ENCODE data around the gene CD48.

CD48 gene

GRCh38 chr1:160637065-160637464 lies 74.6 kb downstream of the CD48 start:
- H3K4me3 ChIP-seq (ENCODE audit: low read depth in 1 of 2, low read length in 2 of 2): no peak overlapping the region
- no peaks in the 10 kb centered on the region for H3K36me3 ChIP-seq (ENCODE audit: control insufficient read depth in 1 of 2, insufficient read depth in 2 of 2, low read length in 2 of 2)
- H3K4me1 ChIP-seq (ENCODE audit: control insufficient read depth in 1 of 2, insufficient read depth in 2 of 2, low read length in 2 of 2): no peaks in the 10 kb centered on the region
- no peaks in the 10 kb centered on the region for H3K9me3 ChIP-seq (ENCODE audit: control insufficient read depth in 1 of 2, low read length in 2 of 2)
- H3K27ac ChIP-seq (ENCODE audit: low read length): no peak overlapping the region
- H3K27me3 ChIP-seq (ENCODE audit: low read depth, low read length): no peaks in the 10 kb centered on the region

- no peaks in the 10 kb centered on the region for H3K4me1 ChIP-seq (ENCODE audit: control insufficient read depth in 1 of 2, insufficient read depth in 2 of 2, low read length in 2 of 2)
- H3K36me3 ChIP-seq (ENCODE audit: control insufficient read depth in 1 of 2, insufficient read depth in 2 of 2, low read length in 2 of 2): no peaks in the 10 kb centered on the region
- H3K27ac ChIP-seq (ENCODE audit: low read length): no peak overlapping the region
- no peak overlapping the region for H3K4me3 ChIP-seq (ENCODE audit: low read depth in 1 of 2, low read length in 2 of 2)
- H3K9me3 ChIP-seq (ENCODE audit: control insufficient read depth in 1 of 2, low read length in 2 of 2): no peaks in the 10 kb centered on the region
- H3K27me3 ChIP-seq (ENCODE audit: low read depth, low read length): no peaks in the 10 kb centered on the region
Observed at GRCh38 chr1:160636547-160636946, 75.1 kb downstream of the CD48 start.

- Histone ChIP-seq H3K27ac (ENCODE audit: low read length) (no peak overlapping the region), H3K27me3 (ENCODE audit: low read depth, low read length) (no peaks in the 10 kb centered on the region), H3K4me3 (ENCODE audit: low read depth in 1 of 2, low read length in 2 of 2) (no peak overlapping the region), H3K36me3 (ENCODE audit: control insufficient read depth in 1 of 2, insufficient read depth in 2 of 2, low read length in 2 of 2) (no peaks in the 10 kb centered on the region), H3K4me1 (ENCODE audit: control insufficient read depth in 1 of 2, insufficient read depth in 2 of 2, low read length in 2 of 2) (no peaks in the 10 kb centered on the region), H3K9me3 (ENCODE audit: control insufficient read depth in 1 of 2, low read length in 2 of 2) (no peaks in the 10 kb centered on the region)
Observed at GRCh38 chr1:160636076-160636475, 75.5 kb downstream of the CD48 start.

GRCh38 chr1:160634543-160635491 lies 76.8 kb downstream of the CD48 start:
- no peak overlapping the region for H3K27ac ChIP-seq (ENCODE audit: low read length)
- H3K4me3 ChIP-seq (ENCODE audit: low read depth in 1 of 2, low read length in 2 of 2): no peak overlapping the region
- no peaks in the 10 kb centered on the region for H3K36me3 ChIP-seq (ENCODE audit: control insufficient read depth in 1 of 2, insufficient read depth in 2 of 2, low read length in 2 of 2)
- no peaks in the 10 kb centered on the region for H3K27me3 ChIP-seq (ENCODE audit: low read depth, low read length)
- H3K9me3 ChIP-seq (ENCODE audit: control insufficient read depth in 1 of 2, low read length in 2 of 2): no peaks in the 10 kb centered on the region
- H3K4me1 ChIP-seq (ENCODE audit: control insufficient read depth in 1 of 2, insufficient read depth in 2 of 2, low read length in 2 of 2): no peaks in the 10 kb centered on the region

- Histone ChIP-seq H3K36me3 (ENCODE audit: control insufficient read depth in 1 of 2, insufficient read depth in 2 of 2, low read length in 2 of 2) (no peaks in the 10 kb centered on the region), H3K4me3 (ENCODE audit: low read depth in 1 of 2, low read length in 2 of 2) (no peak overlapping the region), H3K9me3 (ENCODE audit: control insufficient read depth in 1 of 2, low read length in 2 of 2) (no peaks in the 10 kb centered on the region), H3K4me1 (ENCODE audit: control insufficient read depth in 1 of 2, insufficient read depth in 2 of 2, low read length in 2 of 2) (no peaks in the 10 kb centered on the region), H3K27ac (ENCODE audit: low read length) (no peak overlapping the region), H3K27me3 (ENCODE audit: low read depth, low read length) (no peaks in the 10 kb centered on the region)
Observed at GRCh38 chr1:160633330-160633903, 78.2 kb downstream of the CD48 start.

- Histone ChIP-seq H3K9me3 (ENCODE audit: control insufficient read depth in 1 of 2, low read length in 2 of 2) (no peaks in the 10 kb centered on the region), H3K27ac (ENCODE audit: low read length) (no peak overlapping the region), H3K36me3 (ENCODE audit: control insufficient read depth in 1 of 2, insufficient read depth in 2 of 2, low read length in 2 of 2) (no peaks in the 10 kb centered on the region), H3K4me1 (ENCODE audit: control insufficient read depth in 1 of 2, insufficient read depth in 2 of 2, low read length in 2 of 2) (no peaks in the 10 kb centered on the region), H3K4me3 (ENCODE audit: low read depth in 1 of 2, low read length in 2 of 2) (no peak overlapping the region), H3K27me3 (ENCODE audit: low read depth, low read length) (no peaks in the 10 kb centered on the region)
Observed at GRCh38 chr1:160631983-160632625, 79.5 kb downstream of the CD48 start.

- Histone ChIP-seq H3K27ac (ENCODE audit: low read length) (no peak overlapping the region), H3K27me3 (ENCODE audit: low read depth, low read length) (no peaks in the 10 kb centered on the region), H3K4me1 (ENCODE audit: control insufficient read depth in 1 of 2, insufficient read depth in 2 of 2, low read length in 2 of 2) (no peaks in the 10 kb centered on the region), H3K9me3 (ENCODE audit: control insufficient read depth in 1 of 2, low read length in 2 of 2) (no peaks in the 10 kb centered on the region), H3K4me3 (ENCODE audit: low read depth in 1 of 2, low read length in 2 of 2) (no peak overlapping the region), H3K36me3 (ENCODE audit: control insufficient read depth in 1 of 2, insufficient read depth in 2 of 2, low read length in 2 of 2) (no peaks in the 10 kb centered on the region)
Observed at GRCh38 chr1:160630523-160631451, 80.8 kb downstream of the CD48 start.

- Histone ChIP-seq H3K4me3 (ENCODE audit: low read depth in 1 of 2, low read length in 2 of 2) (no peak overlapping the region), H3K27ac (ENCODE audit: low read length) (no peak overlapping the region)
Observed at GRCh38 chr1:160629286-160630210, 82.1 kb downstream of the CD48 start.

GRCh38 chr1:160628799-160629263 lies 82.8 kb downstream of the CD48 start:
- H3K27ac ChIP-seq (ENCODE audit: low read length): no peak overlapping the region
- H3K9me3 ChIP-seq (ENCODE audit: control insufficient read depth in 1 of 2, low read length in 2 of 2): no peaks in the 10 kb centered on the region
- H3K4me3 ChIP-seq (ENCODE audit: low read depth in 1 of 2, low read length in 2 of 2): no peak overlapping the region
- no peaks in the 10 kb centered on the region for H3K27me3 ChIP-seq (ENCODE audit: low read depth, low read length)
- no peaks in the 10 kb centered on the region for H3K4me1 ChIP-seq (ENCODE audit: control insufficient read depth in 1 of 2, insufficient read depth in 2 of 2, low read length in 2 of 2)
- no peaks in the 10 kb centered on the region for H3K36me3 ChIP-seq (ENCODE audit: control insufficient read depth in 1 of 2, insufficient read depth in 2 of 2, low read length in 2 of 2)

More at GRCh38 chr1:160629286-160630210, 82.1 kb downstream of the CD48 start:
- Histone ChIP-seq H3K4me1 (ENCODE audit: control insufficient read depth in 1 of 2, insufficient read depth in 2 of 2, low read length in 2 of 2) (no peaks in the 10 kb centered on the region), H3K27me3 (ENCODE audit: low read depth, low read length) (no peaks in the 10 kb centered on the region), H3K36me3 (ENCODE audit: control insufficient read depth in 1 of 2, insufficient read depth in 2 of 2, low read length in 2 of 2) (no peaks in the 10 kb centered on the region), H3K9me3 (ENCODE audit: control insufficient read depth in 1 of 2, low read length in 2 of 2) (no peaks in the 10 kb centered on the region)
